HG03039 (cell line): ENCODE measurements around the gene LYSMD1.
"Not testable (repeated sequence)": the region's sequence is repeated elsewhere in the genome, so short reads cannot be mapped to it uniquely, and the experiment has no call there.

Experiments used
- ATAC-seq: cut with Tn5 transposase; IDR thresholded peaks from one replicate; pipeline ENCODE4 v1.9.1; 2021; ENCODE audit warnings: mild to moderate bottlenecking, moderate library complexity; ENCODE audit not compliant: unreplicated experiment

The LYSMD1 gene, protein sequence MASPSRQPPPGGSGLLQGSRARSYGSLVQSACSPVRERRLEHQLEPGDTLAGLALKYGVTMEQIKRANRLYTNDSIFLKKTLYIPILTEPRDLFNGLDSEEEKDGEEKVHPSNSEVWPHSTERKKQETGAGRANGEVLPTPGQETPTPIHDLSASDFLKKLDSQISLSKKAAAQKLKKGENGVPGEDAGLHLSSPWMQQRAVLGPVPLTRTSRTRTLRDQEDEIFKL

GRCh38 chr1:151165738-151166504, at the start of gene LYSMD1, which contains the start of gene SCNM1:
LYSMD1 (minus strand) TSS chr1:151165902; CDS start chr1:151165258, 644 bp downstream.
SCNM1 (plus strand) TSS chr1:151166144; CDS start chr1:151166153, 9 bp downstream.
- peak; percentile 85 for ATAC-seq

GRCh38 chr1:151213560-151213959, 47.9 kb upstream of the LYSMD1 start:
- ATAC-seq: no peak

DNA sequence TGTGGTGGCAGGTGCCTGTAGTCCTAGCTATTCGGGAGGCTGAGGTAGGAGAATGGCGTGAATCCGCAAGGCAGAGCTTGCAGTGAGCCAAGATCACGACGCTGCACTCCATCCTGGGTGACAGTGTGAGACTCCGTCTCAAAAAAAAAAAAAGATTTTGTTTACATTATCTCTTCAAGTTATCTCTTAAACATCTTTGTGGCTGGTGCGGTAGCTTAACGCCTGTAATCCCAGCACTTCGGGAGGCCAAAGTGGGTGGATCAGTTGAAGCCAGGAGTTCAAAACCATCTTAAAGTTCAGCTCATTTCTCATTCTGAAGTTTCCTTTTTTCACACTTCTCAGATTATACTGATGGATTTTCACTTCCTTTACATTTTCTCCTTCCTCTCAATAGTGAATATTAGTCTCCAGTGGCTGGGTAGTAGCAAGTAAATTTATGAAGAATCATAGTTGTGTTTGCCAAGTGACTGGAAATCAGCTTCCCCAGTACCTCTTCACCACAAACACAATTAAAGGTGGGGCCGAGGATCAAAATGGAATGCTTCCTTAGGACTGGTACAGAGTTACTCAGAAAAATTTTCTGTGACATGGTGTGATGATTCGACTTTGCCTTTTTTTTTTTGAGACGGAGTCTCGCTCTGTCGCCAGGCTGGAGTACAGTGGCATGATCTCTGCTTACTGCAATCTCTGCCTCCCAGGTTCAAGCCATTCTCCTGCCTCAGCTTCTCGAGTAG, 46.4 kb upstream of the LYSMD1 start:
- ATAC-seq: no peak

DNA sequence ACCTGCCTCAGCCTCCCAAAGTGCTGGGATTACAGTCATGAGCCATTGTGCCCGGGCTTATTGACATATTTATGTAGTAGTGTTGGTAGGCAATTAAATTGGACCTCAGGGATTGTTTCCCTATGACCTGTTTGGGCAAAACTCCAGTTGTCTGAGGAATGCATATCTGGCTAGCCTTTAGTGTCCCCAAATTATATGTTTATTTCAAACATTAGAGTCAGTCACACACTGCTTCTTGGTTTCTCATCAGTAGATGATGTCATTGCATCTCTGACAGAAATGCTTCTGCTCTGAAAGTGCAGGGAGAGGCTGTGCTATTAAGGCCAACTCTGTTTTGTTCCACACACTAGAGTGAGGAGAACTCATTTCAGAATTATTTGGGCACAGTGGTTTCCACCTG, 45.1 kb upstream of the LYSMD1 start:
- no peak for ATAC-seq

DNA sequence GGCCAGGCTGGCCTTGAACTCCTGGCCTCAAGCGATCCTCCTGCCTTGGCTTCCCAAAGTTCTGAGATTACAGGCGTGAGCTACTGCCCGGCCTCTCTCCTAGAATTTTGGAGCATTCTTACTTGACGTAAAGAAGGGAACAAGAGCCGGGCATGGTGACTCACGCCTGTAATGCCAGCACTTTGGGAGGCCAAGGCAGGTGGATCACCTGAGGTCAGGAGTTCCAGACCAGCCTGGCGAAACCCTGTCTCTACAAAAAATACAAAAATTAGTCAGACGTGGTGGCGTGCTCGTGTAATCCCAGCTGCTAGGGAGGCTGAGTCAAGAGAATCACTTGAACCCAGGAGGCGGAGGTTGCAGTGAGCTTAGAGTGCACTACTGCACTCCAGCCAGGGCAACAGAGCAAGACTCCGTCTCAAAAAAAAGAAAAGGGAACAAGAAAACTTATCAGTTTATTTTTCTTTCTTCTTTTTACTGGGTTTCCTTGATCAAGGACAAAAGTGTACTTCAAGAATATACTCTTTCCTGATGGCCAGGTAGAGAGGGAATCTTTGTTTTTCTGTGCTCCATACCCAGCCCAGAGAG, 39.8 kb upstream of the LYSMD1 start:
- ATAC-seq: not testable (repeated sequence)

DNA sequence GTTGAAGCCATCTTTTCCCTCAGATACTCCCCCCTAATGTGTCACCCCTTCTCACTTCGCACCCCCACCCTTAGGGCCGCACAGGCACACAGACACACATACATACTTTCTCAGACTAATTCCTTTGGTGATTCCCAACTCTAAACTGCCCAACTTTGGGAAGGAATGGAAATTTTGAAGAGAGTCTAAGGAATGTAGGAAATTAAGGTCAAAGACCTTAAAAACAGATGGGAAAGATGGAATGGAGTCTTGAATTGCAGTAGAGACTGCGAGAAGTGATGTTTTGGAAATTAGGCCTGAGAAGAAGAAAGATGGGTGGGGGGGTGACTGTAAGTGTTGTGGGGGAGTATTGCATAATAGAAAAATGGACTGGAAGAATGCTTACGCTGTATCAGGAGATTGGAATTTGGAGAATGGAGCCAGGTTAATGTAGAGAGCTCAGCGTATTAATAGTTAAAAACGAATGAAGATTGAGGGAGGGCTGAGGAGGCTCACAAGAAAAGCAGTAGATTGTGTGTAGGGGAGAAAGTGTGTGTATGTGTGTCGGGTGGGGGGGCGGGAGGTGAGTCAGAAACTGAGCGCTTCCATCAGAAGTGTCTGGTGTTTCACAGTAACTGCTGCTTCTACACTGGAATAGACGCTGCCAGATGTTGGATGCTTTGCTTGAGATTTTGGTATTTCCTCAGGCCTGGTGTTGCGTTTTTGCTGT, 34.3 kb upstream of the LYSMD1 start:
- no peak for ATAC-seq

DNA sequence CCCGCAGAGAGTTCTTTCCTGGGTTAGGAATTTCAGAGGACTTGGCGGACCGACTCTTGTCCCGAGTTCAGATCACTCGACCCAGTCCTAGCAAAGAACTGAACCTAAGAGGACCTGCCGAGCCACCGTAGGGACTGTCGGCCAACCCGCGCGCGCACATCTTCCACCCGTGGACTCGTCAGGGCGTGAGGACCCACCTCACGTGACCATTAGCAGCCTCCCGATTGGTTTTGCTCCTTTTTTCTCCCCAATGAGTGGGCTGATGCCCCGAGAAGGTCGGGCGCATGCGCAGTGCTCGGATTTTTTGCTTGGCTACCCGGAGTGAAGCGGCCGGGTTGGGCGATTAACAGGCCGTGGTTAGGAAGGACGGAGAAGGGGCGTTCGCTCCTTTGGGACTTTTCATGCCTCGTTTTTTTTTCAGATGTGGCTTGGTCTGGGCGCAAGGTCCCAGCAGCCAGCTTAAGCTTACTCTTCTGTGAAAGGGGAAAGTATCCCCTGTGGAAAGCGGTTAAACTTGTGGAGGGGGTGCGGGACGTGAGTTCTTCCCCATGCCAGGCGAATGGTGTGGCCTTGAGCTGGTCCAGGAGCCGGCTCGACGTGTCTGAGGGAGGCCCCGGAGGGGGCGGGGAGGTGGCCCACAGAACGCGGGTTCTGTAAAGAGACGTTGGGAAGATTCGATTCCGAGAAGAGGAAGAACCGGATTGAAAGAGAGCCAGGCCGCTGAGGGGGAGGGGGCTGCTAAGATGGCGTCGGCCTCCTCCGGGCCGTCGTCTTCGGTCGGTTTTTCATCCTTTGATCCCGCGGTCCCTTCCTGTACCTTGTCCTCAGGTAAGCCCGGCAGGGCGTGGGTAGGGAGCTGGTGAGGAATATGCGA, 32.8 kb upstream of the LYSMD1 start, which contains the start of gene PIP5K1A:
TSS of gene PIP5K1A (plus strand) at position 299 of the 874 bp plus-strand sequence. CDS start at position 744, 445 bp downstream.
- ATAC-seq: peak; percentile 75

DNA sequence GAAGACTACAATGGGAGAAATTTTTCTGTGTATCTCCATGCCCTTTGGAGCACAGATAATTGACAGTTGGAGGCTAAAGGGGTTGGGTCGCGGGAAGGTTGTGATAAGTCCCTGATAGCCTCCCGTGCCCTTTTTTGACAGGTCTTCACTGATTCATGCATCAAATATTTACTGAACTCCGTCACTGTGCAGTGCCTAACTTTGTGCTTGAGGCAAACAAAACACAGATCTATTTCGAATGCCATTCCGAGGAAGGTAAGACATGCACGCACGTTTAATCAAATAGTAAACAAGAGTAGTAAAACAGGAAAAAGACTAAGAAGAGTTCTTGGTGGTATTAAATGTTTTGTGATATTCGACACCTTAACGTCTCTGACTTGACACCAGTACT, 32.2 kb upstream of the LYSMD1 start:
- no peak for ATAC-seq

GRCh38 chr1:151196292-151196800, 30.6 kb upstream of the LYSMD1 start:
- ATAC-seq: no peak

- ATAC-seq: not testable (repeated sequence)
Observed at GRCh38 chr1:151194894-151195594, 29.3 kb upstream of the LYSMD1 start.

GRCh38 chr1:151193856-151194255, 28.2 kb upstream of the LYSMD1 start:
- no peak for ATAC-seq

DNA sequence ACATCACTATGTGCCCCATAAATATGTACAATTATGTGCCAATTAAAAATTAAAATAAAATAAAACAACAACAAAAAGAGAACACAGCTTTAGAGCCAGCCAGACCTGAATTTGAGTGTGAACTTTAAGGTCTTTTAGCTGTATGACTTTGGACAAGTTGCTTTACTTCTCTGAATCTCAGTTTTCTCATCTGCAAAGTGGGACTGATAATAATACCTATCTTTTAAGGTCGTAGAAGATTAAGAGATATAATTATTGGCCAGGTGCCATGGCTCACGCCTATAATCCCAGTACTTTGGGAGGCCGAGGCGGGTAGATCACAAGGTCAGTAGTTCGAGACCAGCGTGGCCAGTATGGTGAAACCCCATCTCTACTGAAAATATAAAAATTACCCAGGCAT, 27.6 kb upstream of the LYSMD1 start:
- no peak for ATAC-seq

DNA sequence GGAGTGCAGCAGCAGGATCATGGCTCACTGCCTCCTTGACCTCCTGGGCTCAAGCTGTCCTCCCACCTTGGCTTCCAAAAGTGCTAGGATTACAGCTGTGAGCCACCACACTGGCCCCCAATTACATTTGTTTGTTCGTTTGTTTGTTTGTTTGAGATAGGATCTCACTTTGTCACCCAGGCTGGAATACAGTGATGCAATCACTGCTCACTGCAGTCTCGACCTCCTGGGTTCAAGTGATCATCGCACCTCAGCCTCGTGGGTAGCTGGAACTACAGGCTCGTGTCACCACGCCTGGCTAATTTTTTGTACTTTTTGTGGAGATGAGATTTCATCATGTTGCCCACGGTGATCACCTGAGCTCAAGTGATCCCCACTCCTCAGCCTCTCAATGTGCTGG, 26.3 kb upstream of the LYSMD1 start:
- ATAC-seq: no peak

DNA sequence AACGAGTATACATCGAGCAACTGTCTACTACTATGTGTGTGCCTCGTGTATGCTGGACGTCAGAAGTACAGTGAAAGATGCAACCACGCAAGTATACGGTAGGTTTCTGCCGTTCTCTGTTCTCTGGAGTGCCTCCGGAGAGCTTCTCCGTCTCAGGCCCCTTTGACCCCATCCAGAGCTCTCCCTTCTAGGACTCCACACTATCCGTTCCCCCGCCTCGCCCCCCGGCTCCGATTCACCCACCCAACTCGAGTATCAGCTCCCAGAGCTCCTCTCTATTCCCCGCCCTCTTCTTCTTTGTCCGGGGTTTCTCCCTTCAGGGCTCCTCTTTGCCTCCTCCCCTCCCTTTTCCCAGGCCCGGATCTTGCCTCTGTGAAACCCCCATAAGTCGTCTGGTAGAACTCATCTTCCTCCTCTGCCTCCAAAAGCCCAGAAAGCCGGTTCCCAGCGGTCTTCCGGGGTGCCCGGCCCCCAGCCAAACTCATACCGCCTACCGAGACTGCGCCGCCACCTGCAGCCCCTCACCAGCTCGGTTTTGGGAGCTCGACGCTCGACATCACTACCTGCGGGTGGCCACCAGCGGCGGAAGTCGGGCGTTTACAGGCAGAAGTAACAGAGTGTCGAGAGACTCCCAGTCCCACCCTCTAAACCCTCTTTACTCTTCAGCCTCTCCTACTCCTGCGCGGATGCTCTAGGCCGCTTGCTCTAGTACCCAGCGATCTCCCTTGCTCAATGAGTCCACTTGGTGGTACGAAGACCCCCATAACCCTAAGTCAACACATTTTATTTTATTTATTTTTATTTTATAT, 24.1 kb upstream of the LYSMD1 start, which contains the start of gene VPS72:
TSS of gene VPS72 (minus strand) at position 561 of the 809 bp plus-strand sequence. CDS start at position 485, 76 bp downstream.
- peak; percentile 80 for ATAC-seq

GRCh38 chr1:151188667-151189066, 23.0 kb upstream of the LYSMD1 start:
- ATAC-seq: not testable (repeated sequence)

DNA sequence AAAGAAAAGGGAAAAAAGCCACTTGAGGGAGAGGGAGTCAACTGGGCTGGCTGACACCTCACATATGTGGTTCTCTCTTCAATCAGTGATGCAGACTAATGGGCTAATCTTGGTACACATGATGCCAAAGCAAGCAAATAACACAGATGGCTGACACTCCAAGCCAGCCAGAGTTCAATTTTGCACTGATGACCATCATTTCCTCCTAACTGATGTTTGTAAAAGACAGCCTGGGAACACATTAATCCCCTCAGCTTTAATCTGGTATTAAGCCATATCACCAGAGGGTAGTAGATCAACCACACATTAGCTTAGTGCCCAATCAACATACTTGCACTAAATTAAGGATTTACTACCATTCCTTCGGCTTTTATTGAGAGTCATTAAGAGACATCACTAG, 21.5 kb upstream of the LYSMD1 start:
- ATAC-seq: no peak

DNA sequence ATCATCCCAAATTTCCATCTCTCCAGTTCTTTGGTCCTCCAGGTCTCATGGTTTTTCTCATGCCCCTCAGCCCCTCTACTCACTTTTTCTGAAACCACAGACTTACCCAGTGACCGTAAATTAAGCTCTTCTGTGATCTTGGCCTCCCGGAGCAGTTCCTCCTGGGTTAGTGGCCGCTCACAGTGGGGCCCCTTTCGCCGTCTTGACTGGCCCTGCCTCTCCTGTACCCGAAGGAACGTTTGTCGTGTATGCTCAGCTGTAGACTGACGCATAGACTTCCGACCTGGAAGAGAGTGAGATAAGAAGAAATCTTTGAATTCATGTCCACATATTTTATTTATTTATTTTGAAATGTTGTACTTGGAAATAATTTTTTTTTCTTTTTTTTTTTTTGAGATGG, 18.5 kb upstream of the LYSMD1 start:
- no peak for ATAC-seq
